Natural killer cell treated with Interleukin-12 subunit alpha and Interleukin-12 subunit beta and Interleukin-15 and Interleukin-18, amount 100 ng/mL, for 72 hours (primary cell): ENCODE results near the gene FBXL17. TPM values are rescaled to one million over a fixed set of nuclear protein-coding genes. Genes with fewer than 3 reads are reported as not detected.
A peak's percentile ranks its signal among the peaks of the same experiment; 100 is the strongest.

Experiments
- ATAC-seq, 2 donors: fragments of 150-1000 bp; cut with Tn5 transposase in 1 of 2; sonication (Bioruptor Pico), chemical (Tn5 transposase) in 1 of 2; 2 replicates each; pipeline ENCODE4 v1.10.0; 2021
- DNase-seq: peaks from one replicate; pipeline ENCODE4 v3.0.0; 2022; ENCODE audit warnings: low spot score
- H3K27ac Mint-ChIP-seq, 2 donors: 1 replicate in 1 of 2; 2 replicates in 1 of 2; pipeline ENCODE4 v1.8.0; 2022; ENCODE audit warnings: mixed read lengths in 2 of 2, mild to moderate bottlenecking in 1 of 2, moderate library complexity in 1 of 2
- H3K27me3 Mint-ChIP-seq, 2 donors: 1 replicate in 1 of 2; 2 replicates in 1 of 2; pipeline ENCODE4 v1.8.0; 2022; ENCODE audit warnings: mixed read lengths in 2 of 2
- H3K36me3 Mint-ChIP-seq: one replicate; pipeline ENCODE4 v1.8.0; 2022; ENCODE audit warnings: mixed read lengths
- H3K4me1 Mint-ChIP-seq, 2 donors: 1 replicate in 1 of 2; 2 replicates in 1 of 2; pipeline ENCODE4 v1.8.0; 2022; ENCODE audit warnings: low read depth in 2 of 2, mixed read lengths in 2 of 2, mild to moderate bottlenecking in 1 of 2
- H3K4me3 Mint-ChIP-seq: one replicate; pipeline ENCODE4 v1.8.0; 2022; ENCODE audit warnings: mixed read lengths
- H3K9me3 Mint-ChIP-seq: 2 replicates; pipeline ENCODE4 v1.8.0; 2022; ENCODE audit warnings: mixed read lengths
- total RNA-seq, 2 donors: library from RNA; stranded (reverse); gene quantifications; one replicate each; pipeline ENCODE4 v1.2.3, GENCODE V29; 2022

The FBXL17 gene
- total RNA-seq, 2 donors from 2014 or later, result 11.5 to 14.1 TPM

- no peak for DNase-seq
- H3K4me1 Mint-ChIP-seq, result peaks cover 10 to 11% of the 10 kb centered on the region in 2 donors
- H3K4me3 Mint-ChIP-seq, result no peak overlapping the region
- H3K36me3 Mint-ChIP-seq, result no peaks in the 10 kb centered on the region
- no peaks in the 10 kb centered on the region for H3K9me3 Mint-ChIP-seq
- H3K27ac Mint-ChIP-seq, result peak overlapping the region in 1 of 2 donors; percentile 23
- H3K27me3 Mint-ChIP-seq, result no peaks in the 10 kb centered on the region
- no peak for ATAC-seq
Measured at GRCh38 chr5:108384741-108385140, 2.8 kb upstream of the FBXL17 start.

GRCh38 chr5:108382784-108383330, 959 bp upstream of the FBXL17 start:
- no peaks in the 10 kb centered on the region for H3K27me3 Mint-ChIP-seq
- no peaks in the 10 kb centered on the region for H3K36me3 Mint-ChIP-seq
- no peaks in the 10 kb centered on the region for H3K9me3 Mint-ChIP-seq
- DNase-seq (no peak), ATAC-seq (no peak)
- peak overlapping the region; percentile 85 for H3K4me3 Mint-ChIP-seq
- H3K27ac Mint-ChIP-seq, result peak overlapping the region; percentile 88 to 90
- peaks cover 17 to 25% of the 10 kb centered on the region in 2 donors for H3K4me1 Mint-ChIP-seq

DNA sequence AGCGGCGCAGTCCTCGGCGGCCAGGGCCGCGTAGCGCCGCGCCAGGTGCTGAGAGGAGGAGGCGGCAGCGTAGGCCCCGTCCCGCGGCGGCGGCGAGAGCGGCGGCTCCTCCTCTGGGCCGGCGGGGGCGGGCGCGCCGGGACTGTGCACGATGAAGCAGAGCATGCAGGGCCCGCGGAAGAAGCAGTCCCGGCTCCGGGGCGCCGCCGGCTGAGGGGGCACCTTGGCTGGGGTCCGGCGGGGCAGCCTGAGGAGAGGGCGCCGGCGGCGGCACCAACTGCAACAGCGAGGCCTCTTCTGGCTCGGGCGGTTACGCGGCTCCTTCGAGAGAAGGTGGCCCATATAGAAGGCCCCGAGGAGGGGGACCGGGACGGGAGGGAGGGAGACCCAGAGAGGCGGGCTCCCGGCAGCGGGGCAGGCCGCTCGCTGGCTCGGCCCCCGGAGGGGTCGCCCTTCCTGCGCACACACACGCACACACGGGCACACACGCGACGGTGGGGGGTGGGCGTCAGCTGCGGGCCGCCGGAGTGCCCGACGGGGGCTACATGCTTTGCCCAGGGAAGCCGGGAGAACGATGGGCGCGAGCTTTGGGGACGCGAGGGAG, 446 bp downstream of the FBXL17 start:
- Mint-ChIP-seq H3K9me3 (peaks cover 4% of the 10 kb centered on the region), H3K27me3 (no peaks in the 10 kb centered on the region), H3K4me1 (peaks cover 19 to 25% of the 10 kb centered on the region in 2 donors), H3K4me3 (peak overlapping the region; percentile 85), H3K36me3 (peaks cover 5% of the 10 kb centered on the region), H3K27ac (peak overlapping the region; percentile 88 to 90)
- ATAC-seq, result peak; percentile 77
- peak; percentile 87 for DNase-seq

DNA sequence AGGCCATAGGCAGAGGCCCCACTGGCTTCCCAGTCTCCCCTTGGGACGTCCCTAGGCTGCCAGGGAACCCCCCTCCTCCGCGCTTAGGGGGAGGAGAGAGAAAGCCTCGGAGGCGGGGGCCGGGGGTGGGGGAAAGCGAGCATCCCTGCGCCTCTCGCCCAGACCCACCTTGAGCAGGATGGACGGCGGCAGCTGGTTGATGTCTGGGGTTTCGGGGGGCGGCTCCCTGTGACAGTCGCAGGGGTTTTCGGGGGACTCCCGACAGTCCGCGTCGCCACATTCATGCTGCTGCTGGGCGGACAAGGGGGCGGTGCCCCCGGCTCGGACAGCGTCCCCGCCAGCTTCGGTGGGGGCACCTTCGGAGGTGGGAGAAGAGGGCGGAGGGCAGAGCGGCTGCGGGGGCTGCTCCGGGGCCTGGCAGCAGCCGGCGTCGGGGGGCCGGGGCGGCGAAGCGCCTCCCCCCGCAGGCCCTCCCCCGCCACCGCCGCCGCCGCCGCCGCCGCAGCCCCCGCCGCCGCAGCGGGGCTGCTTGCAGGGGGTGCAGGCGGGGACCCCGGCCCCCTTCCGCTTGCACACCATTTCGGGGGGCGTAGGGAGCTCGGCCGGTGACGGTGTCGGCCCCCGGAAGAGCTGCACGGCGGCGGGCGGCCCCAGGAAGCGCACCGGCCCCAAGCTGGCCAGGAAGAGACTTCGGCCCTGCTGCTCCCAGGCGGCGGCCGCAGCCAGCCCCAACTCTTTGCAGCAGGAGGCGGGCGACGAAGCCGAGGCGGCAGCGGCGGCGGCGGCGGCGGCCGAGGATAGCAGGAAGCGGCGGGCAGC, 1.2 kb downstream of the FBXL17 start:
- DNase-seq (peak; percentile 85), ATAC-seq (peak; percentile 9 to 54)
- Mint-ChIP-seq H3K4me1 (peaks cover 19 to 25% of the 10 kb centered on the region in 2 donors), H3K27me3 (no peaks in the 10 kb centered on the region), H3K9me3 (peaks cover 4% of the 10 kb centered on the region), H3K27ac (peak overlapping the region; percentile 75 to 79), H3K4me3 (peak overlapping the region; percentile 85), H3K36me3 (peaks cover 10% of the 10 kb centered on the region)

DNA sequence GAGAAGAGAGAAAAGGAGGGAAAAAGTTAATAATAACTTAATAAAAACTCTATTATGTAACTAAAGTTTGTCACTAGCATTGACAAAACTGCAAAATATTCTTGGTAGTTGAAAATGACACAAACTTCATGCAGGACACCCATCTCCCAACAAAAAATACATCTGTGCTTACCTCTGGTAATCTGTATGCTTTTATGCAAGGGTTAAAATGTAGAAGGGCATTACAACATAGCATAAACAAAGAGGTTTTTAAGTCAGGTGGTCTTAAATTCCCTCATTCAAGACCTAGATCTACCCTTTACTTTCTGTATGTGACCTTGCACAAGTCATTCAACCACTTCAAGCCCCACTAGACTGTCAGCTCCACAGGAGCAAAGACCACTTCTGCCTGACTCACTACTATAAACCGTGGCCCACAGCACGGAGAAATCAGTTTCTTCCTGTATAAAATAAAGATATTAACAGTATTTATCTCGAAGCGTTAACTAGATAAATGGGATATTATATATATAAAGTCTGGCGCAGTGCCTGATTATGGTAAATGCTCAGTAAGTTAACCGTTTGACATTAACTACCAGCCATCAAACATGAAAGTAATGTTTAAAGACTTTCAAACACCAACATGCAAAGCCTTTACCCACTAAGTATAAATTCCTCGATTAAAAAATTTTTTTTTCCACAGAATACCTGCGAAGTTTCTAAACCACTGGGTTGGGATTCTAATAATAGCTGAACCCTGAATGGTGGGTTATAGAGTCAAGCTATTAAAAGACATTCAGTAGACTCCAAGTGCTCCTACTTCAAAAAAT, 2.0 kb downstream of the FBXL17 start:
- peak overlapping the region; percentile 73 for H3K4me3 Mint-ChIP-seq
- peaks cover 19 to 25% of the 10 kb centered on the region in 2 donors for H3K4me1 Mint-ChIP-seq
- ATAC-seq (no peak), DNase-seq (no peak)
- peaks cover 4% of the 10 kb centered on the region for H3K9me3 Mint-ChIP-seq
- peaks cover 18% of the 10 kb centered on the region for H3K36me3 Mint-ChIP-seq
- H3K27ac Mint-ChIP-seq, result peak overlapping the region; percentile 75 to 79
- H3K27me3 Mint-ChIP-seq, result no peaks in the 10 kb centered on the region

GRCh38 chr5:108375768-108376167, 6.1 kb downstream of the FBXL17 start:
- peaks cover 13 to 19% of the 10 kb centered on the region in 2 donors for H3K4me1 Mint-ChIP-seq

GRCh38 chr5:108373426-108373825, 8.5 kb downstream of the FBXL17 start:
- no peak for DNase-seq
- no peaks in the 10 kb centered on the region for H3K27me3 Mint-ChIP-seq

More at GRCh38 chr5:108375768-108376167, 6.1 kb downstream of the FBXL17 start:
- H3K4me3 Mint-ChIP-seq, result no peak overlapping the region
- H3K27ac Mint-ChIP-seq, result no peak overlapping the region
- H3K36me3 Mint-ChIP-seq, result peaks cover 38% of the 10 kb centered on the region
- H3K27me3 Mint-ChIP-seq, result no peaks in the 10 kb centered on the region
- DNase-seq, result no peak
- peaks cover 13% of the 10 kb centered on the region for H3K9me3 Mint-ChIP-seq
- ATAC-seq, result no peak

GRCh38 chr5:108372369-108372768, 9.5 kb downstream of the FBXL17 start:
- Mint-ChIP-seq H3K4me1 (peaks cover 6 to 9% of the 10 kb centered on the region in 2 donors), H3K27ac (no peak overlapping the region), H3K27me3 (no peaks in the 10 kb centered on the region), H3K4me3 (no peak overlapping the region), H3K36me3 (peaks cover 36% of the 10 kb centered on the region), H3K9me3 (peaks cover 13% of the 10 kb centered on the region)
- DNase-seq, result no peak
- no peak for ATAC-seq

More at GRCh38 chr5:108373426-108373825, 8.5 kb downstream of the FBXL17 start:
- Mint-ChIP-seq H3K4me1 (peaks cover 9 to 10% of the 10 kb centered on the region in 2 donors), H3K27ac (no peak overlapping the region), H3K9me3 (peaks cover 13% of the 10 kb centered on the region), H3K4me3 (no peak overlapping the region), H3K36me3 (peaks cover 38% of the 10 kb centered on the region)
- ATAC-seq, result no peak

- no peak overlapping the region for H3K27ac Mint-ChIP-seq
Measured at GRCh38 chr5:108371263-108371662, 10.6 kb downstream of the FBXL17 start.

GRCh38 chr5:108369167-108369566, 12.7 kb downstream of the FBXL17 start:
- H3K27ac Mint-ChIP-seq, result no peak overlapping the region
- H3K27me3 Mint-ChIP-seq, result no peaks in the 10 kb centered on the region
- peaks cover 12% of the 10 kb centered on the region for H3K36me3 Mint-ChIP-seq
- peaks cover 0 to 7% of the 10 kb centered on the region in 2 donors for H3K4me1 Mint-ChIP-seq
- ATAC-seq (no peak), DNase-seq (no peak)
- H3K9me3 Mint-ChIP-seq, result peaks cover 4% of the 10 kb centered on the region
- no peak overlapping the region for H3K4me3 Mint-ChIP-seq

More at GRCh38 chr5:108371263-108371662, 10.6 kb downstream of the FBXL17 start:
- Mint-ChIP-seq H3K27me3 (no peaks in the 10 kb centered on the region), H3K36me3 (peaks cover 32% of the 10 kb centered on the region), H3K4me1 (peaks cover 6 to 7% of the 10 kb centered on the region in 2 donors), H3K4me3 (no peak overlapping the region), H3K9me3 (peaks cover 9% of the 10 kb centered on the region)
- ATAC-seq (no peak), DNase-seq (no peak)

GRCh38 chr5:108367679-108368334, 14.1 kb downstream of the FBXL17 start:
- ATAC-seq (no peak), DNase-seq (no peak)
- no peak overlapping the region for H3K27ac Mint-ChIP-seq
- H3K9me3 Mint-ChIP-seq, result no peaks in the 10 kb centered on the region
- H3K4me1 Mint-ChIP-seq, result peaks cover 0 to 7% of the 10 kb centered on the region in 2 donors
- H3K4me3 Mint-ChIP-seq, result no peak overlapping the region
- H3K36me3 Mint-ChIP-seq, result no peaks in the 10 kb centered on the region
- no peaks in the 10 kb centered on the region for H3K27me3 Mint-ChIP-seq

DNA sequence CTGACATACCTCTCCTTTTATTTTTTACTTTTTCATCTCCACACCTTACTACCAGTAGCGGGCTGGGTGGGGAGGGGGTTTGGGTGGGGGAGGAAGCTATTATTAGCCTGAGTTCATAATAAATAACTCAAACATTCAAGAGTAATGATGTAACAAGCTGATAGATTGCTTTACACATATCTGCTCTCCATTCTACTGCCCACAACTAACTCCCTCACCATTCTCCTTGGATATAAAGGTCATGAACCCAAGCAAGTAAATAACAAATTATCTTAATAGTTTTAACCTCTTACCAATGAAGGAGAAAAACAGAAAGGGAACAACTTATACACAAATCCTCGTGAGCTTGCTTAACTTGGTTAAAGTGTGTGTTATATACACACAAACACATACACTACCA, 15.4 kb downstream of the FBXL17 start:
- H3K4me3 Mint-ChIP-seq, result no peak overlapping the region
- H3K27me3 Mint-ChIP-seq, result no peaks in the 10 kb centered on the region
- ATAC-seq, result no peak
- no peaks in the 10 kb centered on the region for H3K9me3 Mint-ChIP-seq
- DNase-seq, result no peak
- no peak overlapping the region for H3K27ac Mint-ChIP-seq
- H3K36me3 Mint-ChIP-seq, result no peaks in the 10 kb centered on the region
- H3K4me1 Mint-ChIP-seq, result peaks cover 0 to 5% of the 10 kb centered on the region in 2 donors

DNA sequence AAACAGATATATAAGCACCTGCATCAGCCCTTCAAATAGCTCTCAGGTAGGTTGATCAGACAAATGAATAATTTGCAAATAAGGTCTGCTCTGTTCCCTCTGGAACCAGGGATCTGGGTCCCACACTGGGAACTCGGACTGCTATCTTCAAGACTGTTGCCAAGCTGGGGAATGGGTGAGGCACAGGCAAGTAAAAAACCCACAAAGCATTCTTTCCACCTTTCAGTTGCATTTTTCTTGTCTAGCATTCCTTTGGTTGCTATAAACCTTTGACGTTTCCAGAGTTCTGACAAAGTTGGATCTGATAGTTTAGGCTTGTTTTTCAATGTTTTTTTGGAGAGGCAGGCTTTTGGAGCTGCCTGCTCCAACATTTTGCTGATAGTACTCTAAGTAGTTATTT, 20.1 kb downstream of the FBXL17 start:
- no peak overlapping the region for H3K4me3 Mint-ChIP-seq
- peaks cover 5% of the 10 kb centered on the region in 2 donors for H3K4me1 Mint-ChIP-seq
- H3K27ac Mint-ChIP-seq, result peak overlapping the region in 1 of 2 donors; percentile 31
- DNase-seq (no peak), ATAC-seq (no peak)
- H3K9me3 Mint-ChIP-seq, result no peaks in the 10 kb centered on the region
- H3K36me3 Mint-ChIP-seq, result peaks cover 6% of the 10 kb centered on the region
- H3K27me3 Mint-ChIP-seq, result no peaks in the 10 kb centered on the region
